ENCODE measurements around the gene BMP7. TPM values are rescaled to one million over a fixed set of nuclear protein-coding genes. Genes with fewer than 3 reads are reported as not detected.

BMP7 gene
- total RNA-seq, 1 experiment from 2014 or later = not detected

DNA sequence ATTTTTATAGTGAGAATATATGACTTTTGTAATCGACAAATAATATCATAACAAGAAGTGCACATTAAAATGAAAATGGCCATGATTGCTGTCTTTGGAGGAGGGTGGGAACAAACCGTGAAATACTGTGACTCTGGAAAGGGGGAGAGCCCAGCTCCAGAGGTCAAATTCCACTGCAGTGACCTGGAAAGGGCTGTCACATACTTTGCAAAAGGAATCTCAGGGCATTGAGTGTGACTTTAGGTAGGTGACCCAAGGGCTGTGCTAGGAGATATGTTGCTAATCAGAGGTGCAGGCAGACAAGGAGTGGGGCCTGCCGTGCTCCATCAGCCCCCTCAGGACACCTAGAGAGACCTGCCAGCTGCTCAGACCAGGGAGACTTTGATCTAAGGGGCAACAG, 28.1 kb upstream of the BMP7 start:
- H3K9me3 ChIP-seq (replicated peaks) = no peaks in the 10 kb centered on the region
- H3K4me1 ChIP-seq (replicated peaks) = no peaks in the 10 kb centered on the region
- H3K4me3 ChIP-seq = no peak overlapping the region
- no peak overlapping the region for H3K27ac ChIP-seq
- peaks cover 10% of the 10 kb centered on the region; the same call in 1 of the 2 replicates for H3K27me3 ChIP-seq (replicated peaks)
- no peak for DNase-seq (ENCODE audit: low read depth in 1 of 2, low spot score in 2 of 2)
- H3K36me3 ChIP-seq = no peaks in the 10 kb centered on the region

DNA sequence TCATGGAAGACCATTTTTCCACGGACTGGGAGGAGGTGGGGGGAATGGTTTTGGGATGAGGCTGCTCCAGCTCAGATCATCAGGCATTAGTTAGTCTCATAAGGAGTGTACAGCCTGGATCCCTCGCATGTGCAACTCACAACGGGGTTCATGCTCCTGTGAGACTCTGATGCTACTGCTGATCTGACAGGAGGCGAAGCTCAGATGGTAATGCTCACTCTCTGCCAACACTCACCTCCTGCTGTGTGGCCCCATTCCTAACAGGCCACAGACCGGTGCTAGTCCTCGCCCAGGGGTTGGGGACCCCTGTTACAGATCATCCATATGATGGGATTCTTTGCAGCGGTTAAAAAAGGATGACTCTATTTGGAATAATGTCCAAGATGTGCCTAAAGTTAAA, 27.6 kb upstream of the BMP7 start:
- no peak for DNase-seq (ENCODE audit: low read depth in 1 of 2, low spot score in 2 of 2)
- Histone ChIP-seq H3K27me3 (replicated peaks) (peaks cover 7% of the 10 kb centered on the region; the same call in 1 of the 2 replicates), H3K4me3 (no peak overlapping the region), H3K4me1 (replicated peaks) (no peaks in the 10 kb centered on the region), H3K9me3 (replicated peaks) (no peaks in the 10 kb centered on the region), H3K36me3 (no peaks in the 10 kb centered on the region), H3K27ac (no peak overlapping the region)

GRCh38 chr20:57292611-57293010, 26.2 kb upstream of the BMP7 start:
- Histone ChIP-seq H3K36me3 (no peaks in the 10 kb centered on the region), H3K9me3 (replicated peaks) (no peaks in the 10 kb centered on the region), H3K27ac (no peak overlapping the region), H3K4me1 (replicated peaks) (peaks cover 8% of the 10 kb centered on the region), H3K4me3 (no peak overlapping the region), H3K27me3 (replicated peaks) (peaks cover 16% of the 10 kb centered on the region; the same call in 1 of the 2 replicates)
- no peak for DNase-seq (ENCODE audit: low read depth in 1 of 2, low spot score in 2 of 2)

DNA sequence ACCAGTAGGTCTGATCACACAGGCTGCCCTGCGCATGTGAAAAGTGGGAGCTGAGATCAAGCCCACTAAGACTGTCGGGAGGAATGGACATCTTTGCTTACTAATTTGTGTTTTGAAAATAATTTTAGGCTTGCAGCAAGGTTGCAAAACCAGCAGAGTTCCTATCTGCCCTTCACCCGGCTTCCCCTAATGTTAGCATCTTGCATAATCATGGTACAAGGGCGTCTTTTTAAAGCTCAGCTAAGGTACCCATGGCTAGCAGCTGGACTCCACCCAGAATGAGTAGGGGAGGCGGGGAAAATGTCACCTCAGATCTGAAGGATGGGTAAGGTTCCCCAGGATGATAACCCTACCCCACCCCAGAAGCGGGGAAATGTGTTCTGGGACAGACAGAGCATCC, 25.3 kb upstream of the BMP7 start:
- Histone ChIP-seq H3K9me3 (replicated peaks) (no peaks in the 10 kb centered on the region), H3K4me3 (no peak overlapping the region), H3K27me3 (replicated peaks) (peaks cover 16% of the 10 kb centered on the region; the same call in 1 of the 2 replicates), H3K27ac (no peak overlapping the region), H3K36me3 (no peaks in the 10 kb centered on the region), H3K4me1 (replicated peaks) (peaks cover 8% of the 10 kb centered on the region)
- no peak for DNase-seq (ENCODE audit: low read depth in 1 of 2, low spot score in 2 of 2)

GRCh38 chr20:57291003-57291402, 24.6 kb upstream of the BMP7 start:
- Histone ChIP-seq H3K27ac (no peak overlapping the region), H3K4me3 (no peak overlapping the region), H3K27me3 (replicated peaks) (peaks cover 16% of the 10 kb centered on the region), H3K4me1 (replicated peaks) (peaks cover 8% of the 10 kb centered on the region), H3K36me3 (no peaks in the 10 kb centered on the region), H3K9me3 (replicated peaks) (no peaks in the 10 kb centered on the region)
- DNase-seq (ENCODE audit: low read depth in 1 of 2, low spot score in 2 of 2) = no peak

DNA sequence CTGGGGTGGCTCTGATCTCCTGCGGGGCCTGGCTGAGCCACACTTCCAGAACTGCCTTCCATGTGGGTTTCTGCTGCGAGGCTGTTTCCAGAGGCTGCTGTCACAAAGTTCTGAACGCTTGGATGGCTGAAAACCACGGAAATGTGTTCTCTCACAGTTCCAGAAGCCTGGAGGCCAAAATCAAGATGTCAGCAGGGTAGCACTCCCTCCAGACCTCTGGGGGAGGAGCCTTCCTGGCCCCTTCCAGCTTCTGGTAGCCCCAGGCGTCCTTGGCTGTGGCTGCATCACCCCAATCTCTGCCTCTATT, 23.7 kb upstream of the BMP7 start:
- H3K36me3 ChIP-seq = no peaks in the 10 kb centered on the region
- no peaks in the 10 kb centered on the region for H3K9me3 ChIP-seq (replicated peaks)
- H3K4me3 ChIP-seq = no peak overlapping the region
- peaks cover 16% of the 10 kb centered on the region for H3K27me3 ChIP-seq (replicated peaks)
- H3K27ac ChIP-seq = no peak overlapping the region
- no peak for DNase-seq (ENCODE audit: low read depth in 1 of 2, low spot score in 2 of 2)
- H3K4me1 ChIP-seq (replicated peaks) = peaks cover 8% of the 10 kb centered on the region

DNA sequence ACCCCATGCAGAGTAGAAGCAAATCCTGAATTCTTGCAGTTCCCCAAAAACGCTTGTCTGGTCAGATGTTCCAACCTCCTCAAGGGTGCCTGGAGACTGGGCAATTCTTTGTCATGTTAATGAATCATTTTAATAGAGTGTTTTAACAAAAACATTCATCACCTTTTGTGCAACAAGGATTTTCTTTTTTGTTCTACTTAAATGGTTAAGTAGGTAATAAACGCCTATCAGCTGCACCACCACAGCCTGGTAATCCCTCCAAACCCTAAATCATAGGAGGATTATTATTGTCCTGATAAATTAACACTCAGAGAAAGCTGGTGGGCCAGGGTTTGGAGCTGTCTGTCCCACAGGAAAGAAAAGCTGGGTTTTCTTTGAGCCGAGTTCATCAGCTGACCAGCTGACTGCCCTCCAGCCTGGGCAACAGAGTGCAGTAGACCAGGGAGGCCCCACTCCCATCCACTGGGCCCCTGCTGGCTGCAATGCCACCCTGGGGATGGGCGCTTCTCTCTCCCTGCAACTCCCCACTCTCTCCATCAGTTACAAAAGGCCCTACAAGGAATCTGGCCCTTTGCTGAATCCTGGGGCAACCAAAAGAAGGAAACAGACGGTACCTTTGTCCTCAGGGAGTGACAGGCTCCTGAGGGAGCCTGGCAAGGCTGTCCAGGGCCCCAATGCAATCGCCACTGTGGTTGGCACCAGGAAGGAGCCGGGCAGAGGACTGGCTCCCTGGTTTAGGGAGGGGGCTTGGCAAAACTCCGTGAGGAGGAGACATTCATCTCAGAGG, 23.1 kb upstream of the BMP7 start:
- Histone ChIP-seq H3K36me3 (no peaks in the 10 kb centered on the region), H3K4me1 (replicated peaks) (peaks cover 8% of the 10 kb centered on the region), H3K27me3 (replicated peaks) (peaks cover 18% of the 10 kb centered on the region), H3K9me3 (replicated peaks) (no peaks in the 10 kb centered on the region), H3K27ac (no peak overlapping the region), H3K4me3 (no peak overlapping the region)
- no peak for DNase-seq (ENCODE audit: low read depth in 1 of 2, low spot score in 2 of 2)

DNA sequence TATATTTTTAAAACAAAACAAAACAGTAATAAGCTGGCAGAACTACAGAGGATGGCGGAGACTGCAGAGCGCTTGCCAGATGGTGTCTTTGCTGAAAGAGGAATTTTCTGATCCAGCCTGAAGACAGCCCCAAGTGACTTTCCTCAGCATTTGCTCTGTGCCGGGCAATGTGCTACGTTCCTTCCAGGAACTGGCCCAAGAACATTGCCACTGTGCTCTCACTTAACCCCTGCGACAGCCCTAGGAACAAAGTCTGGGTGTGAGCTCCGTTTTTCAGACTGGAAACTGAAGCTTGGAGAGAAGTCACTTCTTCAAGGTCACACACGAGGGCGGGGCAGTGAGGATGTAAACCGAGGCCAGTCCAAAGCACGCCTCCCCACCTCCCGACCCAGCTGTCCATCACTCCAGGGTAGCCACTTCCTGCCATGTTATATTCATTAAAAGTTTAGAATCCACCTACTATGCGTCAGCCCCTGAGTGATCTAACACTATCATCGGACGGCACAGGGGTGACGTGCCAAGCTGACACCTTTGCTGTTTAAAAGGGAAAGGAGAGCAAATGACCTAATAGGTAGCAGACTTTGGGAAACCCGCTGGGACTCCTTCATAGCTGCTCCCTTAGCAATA, 22.3 kb upstream of the BMP7 start:
- peaks cover 8% of the 10 kb centered on the region for H3K4me1 ChIP-seq (replicated peaks)
- no peak for DNase-seq (ENCODE audit: low read depth in 1 of 2, low spot score in 2 of 2)
- no peak overlapping the region for H3K4me3 ChIP-seq
- H3K36me3 ChIP-seq = no peaks in the 10 kb centered on the region
- H3K9me3 ChIP-seq (replicated peaks) = no peaks in the 10 kb centered on the region
- H3K27me3 ChIP-seq (replicated peaks) = peaks cover 22% of the 10 kb centered on the region
- no peak overlapping the region for H3K27ac ChIP-seq

GRCh38 chr20:57287901-57288300, 21.5 kb upstream of the BMP7 start:
- H3K27me3 ChIP-seq (replicated peaks) = peaks cover 20% of the 10 kb centered on the region
- H3K4me1 ChIP-seq (replicated peaks) = peaks cover 8% of the 10 kb centered on the region
- H3K4me3 ChIP-seq = no peak overlapping the region
- DNase-seq (ENCODE audit: low read depth in 1 of 2, low spot score in 2 of 2) = no peak
- no peaks in the 10 kb centered on the region for H3K36me3 ChIP-seq
- no peak overlapping the region for H3K27ac ChIP-seq
- H3K9me3 ChIP-seq (replicated peaks) = no peaks in the 10 kb centered on the region

DNA sequence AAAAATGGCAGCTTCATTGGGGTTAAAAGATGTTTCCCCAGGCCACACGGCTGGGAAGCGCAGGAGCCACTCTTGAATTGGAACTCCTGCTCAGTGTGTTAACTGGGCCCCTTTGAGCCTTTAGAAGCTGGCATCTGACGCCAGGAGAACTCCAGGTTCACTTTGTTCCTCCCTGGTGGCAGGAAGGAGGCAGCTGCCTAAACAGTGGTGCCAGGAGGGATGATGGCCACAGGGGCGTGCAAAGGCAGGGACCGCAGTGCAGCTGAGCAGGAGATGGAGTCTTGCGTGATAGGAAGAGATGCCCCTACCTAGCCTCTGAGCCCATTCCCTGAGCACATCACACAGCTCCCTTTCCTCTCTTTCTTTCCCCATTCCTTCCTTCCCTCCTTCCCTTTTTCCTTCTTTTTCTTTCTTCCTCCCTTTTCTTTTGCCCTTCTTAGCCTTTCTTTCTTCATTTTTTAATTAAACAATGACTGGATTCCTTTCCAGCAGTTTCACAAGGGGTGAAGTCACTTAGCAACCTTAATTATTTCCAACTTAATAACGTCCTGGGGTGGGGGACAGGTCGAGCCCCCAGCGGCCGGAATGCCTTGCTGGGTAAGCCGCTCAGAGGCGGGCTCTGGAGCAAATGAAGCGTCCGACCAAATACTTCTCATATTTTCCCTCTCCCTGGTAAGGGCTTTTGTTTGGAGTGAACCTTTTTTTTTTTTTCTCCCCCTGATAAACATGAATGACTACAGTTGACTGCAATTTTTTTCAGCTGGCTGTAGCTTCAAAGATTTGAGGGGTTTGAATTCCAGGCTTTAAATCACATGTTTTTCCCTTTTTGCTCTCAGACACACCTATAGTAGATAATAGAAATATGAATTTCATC, 20.8 kb upstream of the BMP7 start:
- peak in 1 of 2 experiments; percentile 50 for DNase-seq (ENCODE audit: low read depth in 1 of 2, low spot score in 2 of 2)
- Histone ChIP-seq H3K4me3 (no peak overlapping the region), H3K27me3 (replicated peaks) (peaks cover 20% of the 10 kb centered on the region)

DNA sequence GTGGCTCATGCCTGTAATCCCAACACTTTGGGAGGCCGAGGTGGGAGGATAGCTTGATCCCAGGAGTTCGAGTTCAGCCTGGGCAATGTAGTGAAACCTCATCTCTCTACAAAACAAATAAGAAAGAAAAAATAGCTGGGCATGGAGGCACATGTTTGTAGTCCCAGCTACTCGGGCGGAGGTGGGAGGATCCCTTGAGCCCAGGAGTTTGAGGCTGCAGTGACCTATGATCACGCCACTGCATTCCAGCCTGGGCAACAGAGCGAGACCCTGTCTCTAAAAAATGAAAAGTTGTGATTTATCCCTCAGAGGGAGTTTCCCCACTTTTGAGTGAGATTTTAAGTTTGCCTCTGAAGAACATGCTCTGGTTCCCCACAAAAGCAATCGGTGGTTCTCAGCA, 17.4 kb upstream of the BMP7 start:
- Histone ChIP-seq H3K27me3 (replicated peaks) (peaks cover 27% of the 10 kb centered on the region), H3K4me1 (replicated peaks) (peaks cover 8% of the 10 kb centered on the region), H3K27ac (no peak overlapping the region), H3K36me3 (no peaks in the 10 kb centered on the region), H3K4me3 (no peak overlapping the region), H3K9me3 (replicated peaks) (no peaks in the 10 kb centered on the region)
- no peak for DNase-seq (ENCODE audit: low read depth in 1 of 2, low spot score in 2 of 2)

More for the DNA sequence above, 20.8 kb upstream of the BMP7 start:
- H3K9me3 ChIP-seq (replicated peaks) = no peaks in the 10 kb centered on the region
- no peak overlapping the region for H3K27ac ChIP-seq
- H3K36me3 ChIP-seq = no peaks in the 10 kb centered on the region
- peaks cover 8% of the 10 kb centered on the region for H3K4me1 ChIP-seq (replicated peaks)

- Histone ChIP-seq H3K4me3 (no peak overlapping the region), H3K36me3 (no peaks in the 10 kb centered on the region), H3K4me1 (replicated peaks) (peaks cover 2% of the 10 kb centered on the region), H3K27me3 (replicated peaks) (peaks cover 20% of the 10 kb centered on the region), H3K27ac (no peak overlapping the region), H3K9me3 (replicated peaks) (no peaks in the 10 kb centered on the region)
- DNase-seq (ENCODE audit: low read depth in 1 of 2, low spot score in 2 of 2) = no peak
These were observed 16.4 kb upstream of the BMP7 start for GRCh38 chr20:57282670-57283361.

GRCh38 chr20:57281900-57282299, 15.5 kb upstream of the BMP7 start:
- no peak overlapping the region for H3K4me3 ChIP-seq
- H3K27me3 ChIP-seq (replicated peaks) = peaks cover 18% of the 10 kb centered on the region
- H3K36me3 ChIP-seq = no peaks in the 10 kb centered on the region
- DNase-seq (ENCODE audit: low read depth in 1 of 2, low spot score in 2 of 2) = no peak
- no peaks in the 10 kb centered on the region for H3K9me3 ChIP-seq (replicated peaks)
- no peaks in the 10 kb centered on the region for H3K4me1 ChIP-seq (replicated peaks)
- H3K27ac ChIP-seq = no peak overlapping the region

Measured in SJSA1 (cell line).